Measurements from ENCODE around the gene BARX2. TPM values are rescaled to one million over a fixed set of nuclear protein-coding genes. Genes with fewer than 3 reads are reported as not detected.
A peak's percentile ranks its signal among the peaks of the same experiment; 100 is the strongest.

Gene BARX2
- polyA plus RNA-seq, 3 donors from 2014 or later: not detected

- H3K27ac Mint-ChIP-seq: no peak overlapping the region
- no peaks in the 10 kb centered on the region for H3K4me1 Mint-ChIP-seq
- H3K27me3 Mint-ChIP-seq (ENCODE audit: low read depth in 3 of 3): peaks cover 4 to 12% (median 5%) of the 10 kb centered on the region in 3 donors
- no peaks in the 10 kb centered on the region for H3K36me3 Mint-ChIP-seq
- DNase-seq: peak; percentile 28 to 33 (median 29)
- no peak overlapping the region for H3K4me3 Mint-ChIP-seq
- no peaks in the 10 kb centered on the region for H3K9me3 Mint-ChIP-seq
Observed at GRCh38 chr11:129364143-129364654, 11.4 kb upstream of the BARX2 start.

- DNase-seq: no peak
- no peak overlapping the region for H3K4me3 Mint-ChIP-seq
- peaks cover 4 to 11% (median 5%) of the 10 kb centered on the region in 3 donors for H3K27me3 Mint-ChIP-seq (ENCODE audit: low read depth in 3 of 3)
- no peaks in the 10 kb centered on the region for H3K36me3 Mint-ChIP-seq
- H3K9me3 Mint-ChIP-seq: no peaks in the 10 kb centered on the region
- H3K27ac Mint-ChIP-seq: no peak overlapping the region
- H3K4me1 Mint-ChIP-seq: no peaks in the 10 kb centered on the region
Observed at GRCh38 chr11:129365816-129366215, 9.8 kb upstream of the BARX2 start.

- Mint-ChIP-seq H3K27ac (no peak overlapping the region), H3K27me3 (ENCODE audit: low read depth in 3 of 3) (peaks cover 4 to 14% (median 7%) of the 10 kb centered on the region in 3 donors), H3K9me3 (no peaks in the 10 kb centered on the region), H3K4me1 (no peaks in the 10 kb centered on the region), H3K4me3 (no peak overlapping the region), H3K36me3 (peaks cover 0 to 2% (median 0%) of the 10 kb centered on the region in 3 donors)
- no peak for DNase-seq
Observed at GRCh38 chr11:129366737-129367597, 8.7 kb upstream of the BARX2 start.

GRCh38 chr11:129368889-129369672, 6.6 kb upstream of the BARX2 start:
- Mint-ChIP-seq H3K27ac (no peak overlapping the region), H3K4me1 (no peaks in the 10 kb centered on the region), H3K4me3 (no peak overlapping the region), H3K36me3 (peaks cover 0 to 4% (median 0%) of the 10 kb centered on the region in 3 donors), H3K9me3 (no peaks in the 10 kb centered on the region), H3K27me3 (ENCODE audit: low read depth in 3 of 3) (peaks cover 6 to 18% (median 10%) of the 10 kb centered on the region in 3 donors)
- no peak for DNase-seq

GRCh38 chr11:129370715-129371114, 4.9 kb upstream of the BARX2 start:
- H3K4me3 Mint-ChIP-seq: no peak overlapping the region
- H3K4me1 Mint-ChIP-seq: no peaks in the 10 kb centered on the region
- peaks cover 4 to 26% (median 10%) of the 10 kb centered on the region in 3 donors for H3K27me3 Mint-ChIP-seq (ENCODE audit: low read depth in 3 of 3)
- peaks cover 0 to 4% (median 0%) of the 10 kb centered on the region in 3 donors for H3K36me3 Mint-ChIP-seq
- DNase-seq: no peak
- H3K9me3 Mint-ChIP-seq: no peaks in the 10 kb centered on the region
- no peak overlapping the region for H3K27ac Mint-ChIP-seq

- Mint-ChIP-seq H3K9me3 (no peaks in the 10 kb centered on the region), H3K4me3 (no peak overlapping the region), H3K27ac (no peak overlapping the region), H3K4me1 (no peaks in the 10 kb centered on the region), H3K36me3 (peaks cover 0 to 4% (median 0%) of the 10 kb centered on the region in 3 donors), H3K27me3 (ENCODE audit: low read depth in 3 of 3) (peaks cover 3 to 32% (median 15%) of the 10 kb centered on the region in 3 donors)
- DNase-seq: no peak
Observed at GRCh38 chr11:129372609-129373488, 2.8 kb upstream of the BARX2 start.

GRCh38 chr11:129373489-129373953, 2.1 kb upstream of the BARX2 start:
- no peak for DNase-seq
- Mint-ChIP-seq H3K27ac (no peak overlapping the region), H3K4me3 (no peak overlapping the region), H3K9me3 (no peaks in the 10 kb centered on the region), H3K27me3 (ENCODE audit: low read depth in 3 of 3) (peaks cover 3 to 34% (median 15%) of the 10 kb centered on the region in 3 donors), H3K4me1 (no peaks in the 10 kb centered on the region), H3K36me3 (peaks cover 0 to 4% (median 0%) of the 10 kb centered on the region in 3 donors)

GRCh38 chr11:129374081-129374992, 1.3 kb upstream of the BARX2 start:
- no peak for DNase-seq
- H3K9me3 Mint-ChIP-seq: no peaks in the 10 kb centered on the region
- peaks cover 3 to 34% (median 12%) of the 10 kb centered on the region in 3 donors for H3K27me3 Mint-ChIP-seq (ENCODE audit: low read depth in 3 of 3)
- H3K27ac Mint-ChIP-seq: no peak overlapping the region
- peak overlapping the region in 1 of 5 donors; percentile 29 for H3K4me3 Mint-ChIP-seq
- H3K36me3 Mint-ChIP-seq: peaks cover 0 to 4% (median 0%) of the 10 kb centered on the region in 3 donors
- H3K4me1 Mint-ChIP-seq: no peaks in the 10 kb centered on the region

GRCh38 chr11:129374993-129375750, 476 bp upstream of the BARX2 start:
- peaks cover 6 to 32% (median 12%) of the 10 kb centered on the region in 3 donors for H3K27me3 Mint-ChIP-seq (ENCODE audit: low read depth in 3 of 3)
- peak overlapping the region in 1 of 5 donors; percentile 29 for H3K4me3 Mint-ChIP-seq
- no peak overlapping the region for H3K27ac Mint-ChIP-seq
- H3K9me3 Mint-ChIP-seq: peaks cover 0 to 3% (median 0%) of the 10 kb centered on the region in 6 donors
- DNase-seq: no peak
- peaks cover 0 to 4% (median 0%) of the 10 kb centered on the region in 3 donors for H3K36me3 Mint-ChIP-seq
- H3K4me1 Mint-ChIP-seq: no peaks in the 10 kb centered on the region

GRCh38 chr11:129376658-129377341, 1.2 kb downstream of the BARX2 start:
- Mint-ChIP-seq H3K27ac (no peak overlapping the region), H3K4me3 (no peak overlapping the region), H3K27me3 (ENCODE audit: low read depth in 3 of 3) (peaks cover 10 to 30% (median 12%) of the 10 kb centered on the region in 3 donors), H3K4me1 (no peaks in the 10 kb centered on the region), H3K9me3 (peaks cover 0 to 3% (median 0%) of the 10 kb centered on the region in 6 donors), H3K36me3 (peaks cover 0 to 4% (median 0%) of the 10 kb centered on the region in 3 donors)
- no peak for DNase-seq

- DNase-seq: no peak
- Mint-ChIP-seq H3K36me3 (no peaks in the 10 kb centered on the region), H3K27ac (no peak overlapping the region), H3K4me3 (no peak overlapping the region), H3K27me3 (ENCODE audit: low read depth in 3 of 3) (peaks cover 8 to 29% (median 9%) of the 10 kb centered on the region in 3 donors), H3K4me1 (no peaks in the 10 kb centered on the region), H3K9me3 (peaks cover 0 to 3% (median 0%) of the 10 kb centered on the region in 6 donors)
Observed at GRCh38 chr11:129377739-129378138, 2.1 kb downstream of the BARX2 start.
